22Rv1 (cell line): ENCODE measurements around the gene DHRS7.

Experiments
- ZFX ChIP-seq: fragments of 450-650 bp; IDR thresholded peaks from 2 replicates; pipeline ENCODE4 v1.6.1; 2017; ENCODE audit warnings: antibody characterized with exemption, borderline replicate concordance
- TF ChIP-seq, protein P1 (sequence below): fragments of 450-650 bp; IDR thresholded peaks from 2 replicates; pipeline ENCODE4 v1.5.1; 2017; ENCODE audit warnings: mild to moderate bottlenecking

DNA sequence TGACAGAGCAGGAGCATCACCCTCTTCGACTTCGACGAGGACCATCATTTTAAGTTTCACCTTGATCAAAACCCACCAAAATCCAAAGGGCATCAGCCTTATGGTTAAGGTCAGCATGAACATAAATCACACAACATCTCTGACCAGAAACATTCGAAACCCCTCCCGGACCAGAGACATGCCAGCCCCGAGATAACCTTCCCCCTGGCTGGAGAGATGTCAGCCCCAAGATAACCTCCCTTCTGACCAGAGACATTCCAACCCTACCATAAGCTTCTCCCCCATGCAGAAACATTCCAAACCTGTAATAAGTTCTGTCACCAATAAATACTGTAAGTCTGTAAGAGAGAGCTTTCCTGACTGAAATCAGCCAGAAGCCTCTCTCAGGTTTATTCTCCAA lies 67.2 kb downstream of the DHRS7 start:
- TF ChIP-seq, protein P1, sequence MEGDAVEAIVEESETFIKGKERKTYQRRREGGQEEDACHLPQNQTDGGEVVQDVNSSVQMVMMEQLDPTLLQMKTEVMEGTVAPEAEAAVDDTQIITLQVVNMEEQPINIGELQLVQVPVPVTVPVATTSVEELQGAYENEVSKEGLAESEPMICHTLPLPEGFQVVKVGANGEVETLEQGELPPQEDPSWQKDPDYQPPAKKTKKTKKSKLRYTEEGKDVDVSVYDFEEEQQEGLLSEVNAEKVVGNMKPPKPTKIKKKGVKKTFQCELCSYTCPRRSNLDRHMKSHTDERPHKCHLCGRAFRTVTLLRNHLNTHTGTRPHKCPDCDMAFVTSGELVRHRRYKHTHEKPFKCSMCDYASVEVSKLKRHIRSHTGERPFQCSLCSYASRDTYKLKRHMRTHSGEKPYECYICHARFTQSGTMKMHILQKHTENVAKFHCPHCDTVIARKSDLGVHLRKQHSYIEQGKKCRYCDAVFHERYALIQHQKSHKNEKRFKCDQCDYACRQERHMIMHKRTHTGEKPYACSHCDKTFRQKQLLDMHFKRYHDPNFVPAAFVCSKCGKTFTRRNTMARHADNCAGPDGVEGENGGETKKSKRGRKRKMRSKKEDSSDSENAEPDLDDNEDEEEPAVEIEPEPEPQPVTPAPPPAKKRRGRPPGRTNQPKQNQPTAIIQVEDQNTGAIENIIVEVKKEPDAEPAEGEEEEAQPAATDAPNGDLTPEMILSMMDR, result no peak
- no peak for TF ChIP-seq ZFX
